SU-DHL-6 (cell line): ENCODE data around the gene SPG7.

Experiments used
- EZH2phosphoT487 ChIP-seq: fragments of 200-600 bp; sonication (generic), shearing (Covaris generic); conservative IDR thresholded peaks from 2 replicates; pipeline ENCODE4 v1.6.1; 2018; ENCODE audit warnings: mild to moderate bottlenecking, antibody characterized with exemption, low read length, moderate library complexity, mixed read lengths
- TF ChIP-seq, protein P1 (sequence below): fragments of 200-600 bp; sonication (generic); IDR thresholded peaks from one replicate; pipeline ENCODE4 v1.5.1; 2017; ENCODE audit warnings: antibody characterized with exemption, mild to moderate bottlenecking, low read length, moderate library complexity; ENCODE audit not compliant: insufficient read depth, poor library complexity, severe bottlenecking

- TF ChIP-seq, protein P1, sequence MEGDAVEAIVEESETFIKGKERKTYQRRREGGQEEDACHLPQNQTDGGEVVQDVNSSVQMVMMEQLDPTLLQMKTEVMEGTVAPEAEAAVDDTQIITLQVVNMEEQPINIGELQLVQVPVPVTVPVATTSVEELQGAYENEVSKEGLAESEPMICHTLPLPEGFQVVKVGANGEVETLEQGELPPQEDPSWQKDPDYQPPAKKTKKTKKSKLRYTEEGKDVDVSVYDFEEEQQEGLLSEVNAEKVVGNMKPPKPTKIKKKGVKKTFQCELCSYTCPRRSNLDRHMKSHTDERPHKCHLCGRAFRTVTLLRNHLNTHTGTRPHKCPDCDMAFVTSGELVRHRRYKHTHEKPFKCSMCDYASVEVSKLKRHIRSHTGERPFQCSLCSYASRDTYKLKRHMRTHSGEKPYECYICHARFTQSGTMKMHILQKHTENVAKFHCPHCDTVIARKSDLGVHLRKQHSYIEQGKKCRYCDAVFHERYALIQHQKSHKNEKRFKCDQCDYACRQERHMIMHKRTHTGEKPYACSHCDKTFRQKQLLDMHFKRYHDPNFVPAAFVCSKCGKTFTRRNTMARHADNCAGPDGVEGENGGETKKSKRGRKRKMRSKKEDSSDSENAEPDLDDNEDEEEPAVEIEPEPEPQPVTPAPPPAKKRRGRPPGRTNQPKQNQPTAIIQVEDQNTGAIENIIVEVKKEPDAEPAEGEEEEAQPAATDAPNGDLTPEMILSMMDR = no peak
- TF ChIP-seq EZH2phosphoT487 = no peak
These were observed 30.1 kb downstream of the SPG7 start for GRCh38 chr16:89538286-89538685.
